GM23338 (cell line): ENCODE measurements around the gene FARP1. TPM values are rescaled to one million over a fixed set of nuclear protein-coding genes. Genes with fewer than 3 reads are reported as not detected.

Experiments
- ATAC-seq: fragments of 200-7000 bp; cut with Tn5 transposase; 3 replicates; pipeline ENCODE4 v1.9.1; 2020
- DNase-seq: peaks from one replicate; pipeline ENCODE4 v3.0.0-alpha.2; 2015; ENCODE audit warnings: low spot score
- H2AFZ ChIP-seq: fragments of 200-600 bp; sonication (generic); 2 replicates; pipeline ENCODE4 v1.8.0; 2016; ENCODE audit warnings: antibody characterized with exemption, mild to moderate bottlenecking, moderate library complexity
- H3F3A ChIP-seq: fragments of 200-600 bp; sonication (generic); replicated peaks from 2 replicates; pipeline ENCODE4 v1.8.0; 2017; ENCODE audit warnings: antibody characterized with exemption, mixed run types, low read depth
- H3K27ac ChIP-seq: fragments of 200-600 bp; sonication (generic); 2 replicates; pipeline ENCODE4 v1.6.1; 2016; ENCODE audit warnings: low read depth
- H3K27me3 ChIP-seq: fragments of 200-600 bp; sonication (generic); 2 replicates; pipeline ENCODE4 v1.8.0; 2016; ENCODE audit warnings: mild to moderate bottlenecking, mixed run types, moderate library complexity; ENCODE audit not compliant: insufficient read depth
- H3K36me3 ChIP-seq: fragments of 200-600 bp; sonication (generic); 2 replicates; pipeline ENCODE4 v1.8.0; 2016; ENCODE audit warnings: mild to moderate bottlenecking; ENCODE audit not compliant: insufficient read depth
- H3K4me1 ChIP-seq: fragments of 200-600 bp; sonication (generic); 2 replicates; pipeline ENCODE4 v1.8.0; 2016; ENCODE audit warnings: mild to moderate bottlenecking, moderate library complexity; ENCODE audit not compliant: insufficient read depth
- H3K4me2 ChIP-seq: fragments of 200-600 bp; sonication (generic); 2 replicates; pipeline ENCODE4 v1.7.1; 2017; ENCODE audit warnings: mixed run types
- H3K4me3 ChIP-seq: fragments of 200-600 bp; sonication (generic); 2 replicates; pipeline ENCODE4 v1.6.1; 2016; ENCODE audit warnings: mixed run types
- H3K79me2 ChIP-seq: fragments of 200-600 bp; sonication (generic); replicated peaks from 2 replicates; pipeline ENCODE4 v1.8.0; 2017; ENCODE audit warnings: mild to moderate bottlenecking; ENCODE audit not compliant: insufficient read depth
- H3K9me2 ChIP-seq: fragments of 200-600 bp; sonication (generic); 2 replicates; pipeline ENCODE4 v1.8.0; 2017; ENCODE audit not compliant: insufficient read depth
- H4K20me1 ChIP-seq: fragments of 200-600 bp; sonication (generic); replicated peaks from 2 replicates; pipeline ENCODE4 v1.8.0; 2017; ENCODE audit warnings: mild to moderate bottlenecking; ENCODE audit not compliant: insufficient read depth
- H3K27ac Mint-ChIP-seq: 2 replicates; pipeline ENCODE4 v1.8.0; 2020; ENCODE audit warnings: inconsistent platforms, mild to moderate bottlenecking, moderate library complexity, mixed read lengths
- H3K27me3 Mint-ChIP-seq: 3 replicates; pipeline ENCODE4 v1.8.0; 2022; ENCODE audit warnings: low read depth, mild to moderate bottlenecking, moderate library complexity, mixed read lengths, inconsistent platforms; ENCODE audit not compliant: insufficient read depth, poor library complexity
- H3K36me3 Mint-ChIP-seq: 3 replicates; pipeline ENCODE4 v1.8.0; 2021; ENCODE audit warnings: low read depth, mild to moderate bottlenecking, inconsistent platforms, moderate library complexity, mixed read lengths
- H3K4me1 Mint-ChIP-seq: 3 replicates; pipeline ENCODE4 v1.8.0; 2020; ENCODE audit warnings: mild to moderate bottlenecking, inconsistent platforms, mixed read lengths
- H3K4me3 Mint-ChIP-seq: 3 replicates; pipeline ENCODE4 v1.8.0; 2021; ENCODE audit warnings: moderate library complexity, mild to moderate bottlenecking, inconsistent platforms, mixed read lengths
- H3K9me3 Mint-ChIP-seq: 3 replicates; pipeline ENCODE4 v1.8.0; 2020; ENCODE audit warnings: moderate library complexity, mild to moderate bottlenecking, inconsistent platforms, mixed read lengths
- POLR2AphosphoS5 ChIP-seq: IDR thresholded peaks from 2 replicates; pipeline ENCODE4 v1.6.1; 2016; ENCODE audit warnings: antibody characterized with exemption, low read depth
- ZNF114 ChIP-seq: fragments of 250-450 bp; sonication (Bioruptor Pico); IDR thresholded peaks from 2 replicates; pipeline ENCODE4 v1.5.0; 2020; ENCODE audit warnings: mild to moderate bottlenecking, moderate library complexity
- ZNF331 ChIP-seq: fragments of 250-450 bp; sonication (Bioruptor Pico); IDR thresholded peaks from 2 replicates; pipeline ENCODE4 v1.5.0; 2020; ENCODE audit warnings: low read depth, mild to moderate bottlenecking, moderate library complexity
- polyA plus RNA-seq: library from polyadenylated mRNA; unstranded; fragments of >200 nt; fragmentation: Nextera tagmentation; extraction: Ambion mirVana; gene quantifications from 2 replicates; pipeline ENCODE4 v1.2.1, GENCODE V29; 2016
- total RNA-seq: library from RNA; depleted of rRNA; stranded (reverse); fragments of >200 nt; shearing (Covaris generic); gene quantifications from 2 replicates; pipeline ENCODE4 v1.2.3, GENCODE V29; 2014
- TF ChIP-seq, protein P1 (sequence below): fragments of 250-450 bp; sonication (Bioruptor Pico); IDR thresholded peaks from 2 replicates; pipeline ENCODE4 v1.5.0; 2020; ENCODE audit warnings: mild to moderate bottlenecking, moderate library complexity
- TF ChIP-seq, protein P2 (sequence below), 2 experiments: fragments of 200-600 bp in 1 of 2; sonication (generic) in 1 of 2; conservative IDR thresholded peaks; 2 replicates each; pipeline versions ENCODE4 v1.5.1 to v1.6.1; 2016 to 2017; ENCODE audit warnings: antibody characterized with exemption in 2 of 2, low read depth in 2 of 2, mild to moderate bottlenecking in 2 of 2, moderate library complexity in 1 of 2
- TF ChIP-seq, protein P3 (sequence below): IDR thresholded peaks from one replicate; pipeline ENCODE4 v1.6.1; 2018; ENCODE audit warnings: antibody characterized with exemption; ENCODE audit not compliant: unreplicated experiment

The FARP1 gene
- total and polyA plus RNA-seq, 2 experiments from 2014 or later, result 53.6 to 82.5 TPM

DNA sequence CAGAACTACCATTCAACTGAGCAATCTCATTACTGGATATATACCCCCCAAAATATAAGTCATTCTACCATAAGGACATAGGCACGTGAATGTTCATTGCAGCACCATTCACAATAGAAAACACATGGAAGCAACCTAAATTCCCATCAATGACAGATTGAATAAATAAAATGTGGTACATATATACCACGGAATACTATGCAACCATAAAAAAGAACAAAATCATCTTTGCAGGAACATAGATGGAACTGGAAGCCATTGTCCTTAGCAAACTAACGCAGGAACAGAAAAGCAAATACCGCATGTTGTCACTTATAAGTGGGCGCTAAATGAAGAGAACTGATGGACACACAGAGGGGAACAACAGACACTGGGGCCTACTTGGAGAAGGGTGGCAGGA is 20.0 kb downstream of the FARP1 start (continued):
- TF ChIP-seq, protein P1, sequence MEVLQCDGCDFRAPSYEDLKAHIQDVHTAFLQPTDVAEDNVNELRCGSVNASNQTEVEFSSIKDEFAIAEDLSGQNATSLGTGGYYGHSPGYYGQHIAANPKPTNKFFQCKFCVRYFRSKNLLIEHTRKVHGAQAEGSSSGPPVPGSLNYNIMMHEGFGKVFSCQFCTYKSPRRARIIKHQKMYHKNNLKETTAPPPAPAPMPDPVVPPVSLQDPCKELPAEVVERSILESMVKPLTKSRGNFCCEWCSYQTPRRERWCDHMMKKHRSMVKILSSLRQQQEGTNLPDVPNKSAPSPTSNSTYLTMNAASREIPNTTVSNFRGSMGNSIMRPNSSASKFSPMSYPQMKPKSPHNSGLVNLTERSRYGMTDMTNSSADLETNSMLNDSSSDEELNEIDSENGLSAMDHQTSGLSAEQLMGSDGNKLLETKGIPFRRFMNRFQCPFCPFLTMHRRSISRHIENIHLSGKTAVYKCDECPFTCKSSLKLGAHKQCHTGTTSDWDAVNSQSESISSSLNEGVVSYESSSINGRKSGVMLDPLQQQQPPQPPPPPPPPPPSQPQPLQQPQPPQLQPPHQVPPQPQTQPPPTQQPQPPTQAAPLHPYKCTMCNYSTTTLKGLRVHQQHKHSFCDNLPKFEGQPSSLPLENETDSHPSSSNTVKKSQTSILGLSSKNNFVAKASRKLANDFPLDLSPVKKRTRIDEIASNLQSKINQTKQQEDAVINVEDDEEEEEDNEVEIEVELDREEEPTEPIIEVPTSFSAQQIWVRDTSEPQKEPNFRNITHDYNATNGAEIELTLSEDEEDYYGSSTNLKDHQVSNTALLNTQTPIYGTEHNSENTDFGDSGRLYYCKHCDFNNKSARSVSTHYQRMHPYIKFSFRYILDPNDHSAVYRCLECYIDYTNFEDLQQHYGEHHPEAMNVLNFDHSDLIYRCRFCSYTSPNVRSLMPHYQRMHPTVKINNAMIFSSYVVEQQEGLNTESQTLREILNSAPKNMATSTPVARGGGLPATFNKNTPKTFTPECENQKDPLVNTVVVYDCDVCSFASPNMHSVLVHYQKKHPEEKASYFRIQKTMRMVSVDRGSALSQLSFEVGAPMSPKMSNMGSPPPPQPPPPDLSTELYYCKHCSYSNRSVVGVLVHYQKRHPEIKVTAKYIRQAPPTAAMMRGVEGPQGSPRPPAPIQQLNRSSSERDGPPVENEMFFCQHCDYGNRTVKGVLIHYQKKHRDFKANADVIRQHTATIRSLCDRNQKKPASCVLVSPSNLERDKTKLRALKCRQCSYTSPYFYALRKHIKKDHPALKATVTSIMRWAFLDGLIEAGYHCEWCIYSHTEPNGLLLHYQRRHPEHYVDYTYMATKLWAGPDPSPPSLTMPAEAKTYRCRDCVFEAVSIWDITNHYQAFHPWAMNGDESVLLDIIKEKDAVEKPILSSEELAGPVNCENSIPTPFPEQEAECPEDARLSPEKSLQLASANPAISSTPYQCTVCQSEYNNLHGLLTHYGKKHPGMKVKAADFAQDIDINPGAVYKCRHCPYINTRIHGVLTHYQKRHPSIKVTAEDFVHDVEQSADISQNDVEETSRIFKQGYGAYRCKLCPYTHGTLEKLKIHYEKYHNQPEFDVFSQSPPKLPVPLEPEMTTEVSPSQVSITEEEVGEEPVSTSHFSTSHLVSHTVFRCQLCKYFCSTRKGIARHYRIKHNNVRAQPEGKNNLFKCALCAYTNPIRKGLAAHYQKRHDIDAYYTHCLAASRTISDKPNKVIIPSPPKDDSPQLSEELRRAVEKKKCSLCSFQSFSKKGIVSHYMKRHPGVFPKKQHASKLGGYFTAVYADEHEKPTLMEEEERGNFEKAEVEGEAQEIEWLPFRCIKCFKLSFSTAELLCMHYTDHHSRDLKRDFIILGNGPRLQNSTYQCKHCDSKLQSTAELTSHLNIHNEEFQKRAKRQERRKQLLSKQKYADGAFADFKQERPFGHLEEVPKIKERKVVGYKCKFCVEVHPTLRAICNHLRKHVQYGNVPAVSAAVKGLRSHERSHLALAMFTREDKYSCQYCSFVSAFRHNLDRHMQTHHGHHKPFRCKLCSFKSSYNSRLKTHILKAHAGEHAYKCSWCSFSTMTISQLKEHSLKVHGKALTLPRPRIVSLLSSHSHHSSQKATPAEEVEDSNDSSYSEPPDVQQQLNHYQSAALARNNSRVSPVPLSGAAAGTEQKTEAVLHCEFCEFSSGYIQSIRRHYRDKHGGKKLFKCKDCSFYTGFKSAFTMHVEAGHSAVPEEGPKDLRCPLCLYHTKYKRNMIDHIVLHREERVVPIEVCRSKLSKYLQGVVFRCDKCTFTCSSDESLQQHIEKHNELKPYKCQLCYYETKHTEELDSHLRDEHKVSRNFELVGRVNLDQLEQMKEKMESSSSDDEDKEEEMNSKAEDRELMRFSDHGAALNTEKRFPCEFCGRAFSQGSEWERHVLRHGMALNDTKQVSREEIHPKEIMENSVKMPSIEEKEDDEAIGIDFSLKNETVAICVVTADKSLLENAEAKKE, result no peak
- no peak for TF ChIP-seq ZNF331
- TF ChIP-seq ZNF114 (CRISPR knock-in tag), result no peak
- no peak for TF ChIP-seq POLR2AphosphoS5

DNA sequence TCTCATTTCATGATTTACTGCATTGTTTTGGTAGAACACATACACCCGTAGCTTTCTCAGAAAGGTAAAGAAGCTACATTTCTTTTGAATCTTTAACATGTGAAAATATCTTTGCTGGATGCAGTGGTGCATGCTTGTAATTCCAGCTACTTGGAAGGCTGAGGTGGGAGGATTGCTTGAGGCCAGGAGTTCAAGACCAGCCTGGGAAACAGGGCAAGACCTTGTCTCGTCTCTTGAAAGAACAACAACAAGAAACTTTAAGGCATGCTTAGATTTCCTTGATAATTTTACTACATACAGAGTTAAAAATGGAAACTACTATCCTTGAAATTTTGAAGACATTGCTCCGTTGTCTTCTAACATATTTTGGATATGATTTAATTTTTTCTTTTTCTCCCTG is 26.4 kb downstream of the FARP1 start:
- H3K9me2 ChIP-seq, result no peaks in the 10 kb centered on the region
- H3K4me2 ChIP-seq, result no peak overlapping the region
- H3K79me2 ChIP-seq, result peaks cover 85% of the 10 kb centered on the region
- Mint-ChIP-seq H3K27me3 (peaks cover 6% of the 10 kb centered on the region), H3K9me3 (no peaks in the 10 kb centered on the region), H3K4me1 (peaks cover 54% of the 10 kb centered on the region), H3K36me3 (no peaks in the 10 kb centered on the region), H3K27ac (no peak overlapping the region), H3K4me3 (no peak overlapping the region)
- no peak overlapping the region for H3K27ac ChIP-seq
- DNase-seq (no peak), ATAC-seq (no peak)
- H3F3A ChIP-seq, result no peaks in the 10 kb centered on the region; the same call in 1 of the 2 replicates
- H3K4me3 ChIP-seq, result no peak overlapping the region
- H3K4me1 ChIP-seq, result peaks cover 43% of the 10 kb centered on the region
- no peak overlapping the region for H2AFZ ChIP-seq
- H3K36me3 ChIP-seq, result no peaks in the 10 kb centered on the region
- H4K20me1 ChIP-seq, result no peaks in the 10 kb centered on the region
- H3K27me3 ChIP-seq, result no peaks in the 10 kb centered on the region
- TF ChIP-seq, protein P2, sequence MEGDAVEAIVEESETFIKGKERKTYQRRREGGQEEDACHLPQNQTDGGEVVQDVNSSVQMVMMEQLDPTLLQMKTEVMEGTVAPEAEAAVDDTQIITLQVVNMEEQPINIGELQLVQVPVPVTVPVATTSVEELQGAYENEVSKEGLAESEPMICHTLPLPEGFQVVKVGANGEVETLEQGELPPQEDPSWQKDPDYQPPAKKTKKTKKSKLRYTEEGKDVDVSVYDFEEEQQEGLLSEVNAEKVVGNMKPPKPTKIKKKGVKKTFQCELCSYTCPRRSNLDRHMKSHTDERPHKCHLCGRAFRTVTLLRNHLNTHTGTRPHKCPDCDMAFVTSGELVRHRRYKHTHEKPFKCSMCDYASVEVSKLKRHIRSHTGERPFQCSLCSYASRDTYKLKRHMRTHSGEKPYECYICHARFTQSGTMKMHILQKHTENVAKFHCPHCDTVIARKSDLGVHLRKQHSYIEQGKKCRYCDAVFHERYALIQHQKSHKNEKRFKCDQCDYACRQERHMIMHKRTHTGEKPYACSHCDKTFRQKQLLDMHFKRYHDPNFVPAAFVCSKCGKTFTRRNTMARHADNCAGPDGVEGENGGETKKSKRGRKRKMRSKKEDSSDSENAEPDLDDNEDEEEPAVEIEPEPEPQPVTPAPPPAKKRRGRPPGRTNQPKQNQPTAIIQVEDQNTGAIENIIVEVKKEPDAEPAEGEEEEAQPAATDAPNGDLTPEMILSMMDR (conservative IDR thresholded peaks at IDR 0.05; ENCODE audit: low read depth in 2 of 2), result no peak
- TF ChIP-seq, protein P3, sequence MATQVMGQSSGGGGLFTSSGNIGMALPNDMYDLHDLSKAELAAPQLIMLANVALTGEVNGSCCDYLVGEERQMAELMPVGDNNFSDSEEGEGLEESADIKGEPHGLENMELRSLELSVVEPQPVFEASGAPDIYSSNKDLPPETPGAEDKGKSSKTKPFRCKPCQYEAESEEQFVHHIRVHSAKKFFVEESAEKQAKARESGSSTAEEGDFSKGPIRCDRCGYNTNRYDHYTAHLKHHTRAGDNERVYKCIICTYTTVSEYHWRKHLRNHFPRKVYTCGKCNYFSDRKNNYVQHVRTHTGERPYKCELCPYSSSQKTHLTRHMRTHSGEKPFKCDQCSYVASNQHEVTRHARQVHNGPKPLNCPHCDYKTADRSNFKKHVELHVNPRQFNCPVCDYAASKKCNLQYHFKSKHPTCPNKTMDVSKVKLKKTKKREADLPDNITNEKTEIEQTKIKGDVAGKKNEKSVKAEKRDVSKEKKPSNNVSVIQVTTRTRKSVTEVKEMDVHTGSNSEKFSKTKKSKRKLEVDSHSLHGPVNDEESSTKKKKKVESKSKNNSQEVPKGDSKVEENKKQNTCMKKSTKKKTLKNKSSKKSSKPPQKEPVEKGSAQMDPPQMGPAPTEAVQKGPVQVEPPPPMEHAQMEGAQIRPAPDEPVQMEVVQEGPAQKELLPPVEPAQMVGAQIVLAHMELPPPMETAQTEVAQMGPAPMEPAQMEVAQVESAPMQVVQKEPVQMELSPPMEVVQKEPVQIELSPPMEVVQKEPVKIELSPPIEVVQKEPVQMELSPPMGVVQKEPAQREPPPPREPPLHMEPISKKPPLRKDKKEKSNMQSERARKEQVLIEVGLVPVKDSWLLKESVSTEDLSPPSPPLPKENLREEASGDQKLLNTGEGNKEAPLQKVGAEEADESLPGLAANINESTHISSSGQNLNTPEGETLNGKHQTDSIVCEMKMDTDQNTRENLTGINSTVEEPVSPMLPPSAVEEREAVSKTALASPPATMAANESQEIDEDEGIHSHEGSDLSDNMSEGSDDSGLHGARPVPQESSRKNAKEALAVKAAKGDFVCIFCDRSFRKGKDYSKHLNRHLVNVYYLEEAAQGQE, result no peak
